Measurements from ENCODE around the gene PXMP4.
A peak's percentile ranks its signal among the peaks of the same experiment; 100 is the strongest.
"Not testable (repeated sequence)": the region's sequence is repeated elsewhere in the genome, so short reads cannot be mapped to it uniquely, and the experiment has no call there.

PXMP4 gene

DNA sequence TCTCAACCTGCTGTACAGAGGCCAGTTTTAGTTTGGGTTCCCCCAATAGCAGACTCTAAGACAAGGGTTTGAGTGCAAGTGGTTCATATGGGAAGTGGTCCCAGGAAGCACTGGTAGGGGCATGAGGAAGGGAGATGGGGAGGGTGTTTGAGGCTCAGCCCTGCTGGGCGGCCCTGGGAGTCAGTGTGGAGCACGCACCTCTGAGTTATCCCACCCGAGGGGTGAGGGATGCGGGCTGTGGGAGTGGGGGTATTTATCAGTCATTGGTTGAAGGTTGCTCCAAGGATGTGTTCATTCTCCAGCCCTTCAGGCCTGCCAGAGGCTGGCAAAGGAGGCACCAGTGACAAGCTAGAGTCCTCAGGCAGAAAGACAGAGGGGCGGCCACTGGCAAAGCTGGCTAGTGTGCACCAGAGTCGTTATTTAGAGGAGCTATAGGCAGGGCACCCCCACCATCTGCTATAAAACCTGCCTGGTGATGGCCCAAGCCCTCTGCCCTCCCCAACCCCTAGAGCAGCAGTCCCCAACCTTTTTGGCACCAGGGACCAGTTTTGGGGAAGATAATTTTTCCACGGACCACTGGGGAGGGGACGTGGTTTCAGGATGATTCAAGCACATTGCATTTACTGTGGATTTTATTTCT is 16.5 kb downstream of the PXMP4 start:
- DNase-seq (ENCODE audit: low read depth in 2 of 2), result no peak

DNA sequence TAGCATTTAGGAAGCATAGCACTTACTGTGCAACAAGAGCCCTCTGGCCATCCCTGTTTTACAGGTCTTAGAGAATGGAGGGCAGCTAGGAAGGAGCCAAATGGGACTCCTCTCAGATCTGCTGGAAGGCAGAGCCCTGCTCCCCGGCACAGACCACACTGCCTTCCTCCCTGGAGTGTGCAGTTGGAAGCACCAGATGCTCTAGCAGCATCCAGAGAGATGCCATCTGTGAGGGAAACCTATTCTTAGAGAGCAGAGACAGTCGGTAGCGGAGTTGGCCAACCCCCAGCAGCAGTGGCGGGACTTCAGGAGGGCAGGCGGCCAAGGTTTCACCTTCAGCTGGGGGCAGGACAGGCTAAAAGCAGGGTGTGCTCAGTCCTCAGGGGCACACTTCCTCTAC is 17.2 kb downstream of the PXMP4 start:
- DNase-seq (ENCODE audit: low read depth in 2 of 2), result no peak

DNA sequence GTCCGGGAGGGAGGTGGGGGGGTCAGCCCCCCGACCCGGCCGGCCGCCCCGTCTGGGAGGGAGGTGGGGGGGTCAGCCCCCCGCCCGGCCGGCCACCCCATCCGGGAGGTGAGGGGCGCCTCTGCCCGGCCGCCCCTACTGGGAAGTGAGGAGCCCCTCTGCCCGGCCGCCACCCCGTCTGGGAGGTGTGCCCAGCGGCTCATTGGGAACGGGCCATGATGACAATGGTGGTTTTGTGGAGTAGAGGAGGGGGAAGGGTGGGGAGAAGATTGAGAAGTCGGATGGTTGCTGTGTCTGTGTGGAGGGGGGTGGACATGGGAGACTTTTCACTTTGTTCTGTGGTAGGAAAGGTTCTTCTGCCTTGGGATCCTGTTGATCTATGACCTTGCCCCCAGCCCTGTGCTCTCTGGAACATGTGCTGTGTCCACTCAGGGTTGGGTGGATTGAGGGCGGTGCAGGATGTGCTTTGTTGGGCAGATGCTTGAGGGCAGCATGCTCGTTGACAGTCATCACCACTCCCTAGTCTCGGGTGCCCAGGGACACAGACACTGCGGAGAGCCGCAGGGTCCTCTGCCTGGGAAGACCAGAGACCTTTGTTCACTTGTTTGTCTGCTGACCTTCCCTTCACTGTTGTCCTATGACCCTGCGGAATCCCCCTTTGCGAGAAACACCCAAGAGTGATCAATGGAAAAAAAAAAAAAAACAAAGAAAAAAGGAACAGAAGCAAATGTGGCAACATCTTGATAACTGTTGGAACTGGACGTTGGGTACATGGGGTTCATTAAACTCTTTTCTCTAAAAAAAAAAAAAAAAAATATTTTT is 18.3 kb downstream of the PXMP4 start:
- no peak for DNase-seq (ENCODE audit: low read depth in 2 of 2)

DNA sequence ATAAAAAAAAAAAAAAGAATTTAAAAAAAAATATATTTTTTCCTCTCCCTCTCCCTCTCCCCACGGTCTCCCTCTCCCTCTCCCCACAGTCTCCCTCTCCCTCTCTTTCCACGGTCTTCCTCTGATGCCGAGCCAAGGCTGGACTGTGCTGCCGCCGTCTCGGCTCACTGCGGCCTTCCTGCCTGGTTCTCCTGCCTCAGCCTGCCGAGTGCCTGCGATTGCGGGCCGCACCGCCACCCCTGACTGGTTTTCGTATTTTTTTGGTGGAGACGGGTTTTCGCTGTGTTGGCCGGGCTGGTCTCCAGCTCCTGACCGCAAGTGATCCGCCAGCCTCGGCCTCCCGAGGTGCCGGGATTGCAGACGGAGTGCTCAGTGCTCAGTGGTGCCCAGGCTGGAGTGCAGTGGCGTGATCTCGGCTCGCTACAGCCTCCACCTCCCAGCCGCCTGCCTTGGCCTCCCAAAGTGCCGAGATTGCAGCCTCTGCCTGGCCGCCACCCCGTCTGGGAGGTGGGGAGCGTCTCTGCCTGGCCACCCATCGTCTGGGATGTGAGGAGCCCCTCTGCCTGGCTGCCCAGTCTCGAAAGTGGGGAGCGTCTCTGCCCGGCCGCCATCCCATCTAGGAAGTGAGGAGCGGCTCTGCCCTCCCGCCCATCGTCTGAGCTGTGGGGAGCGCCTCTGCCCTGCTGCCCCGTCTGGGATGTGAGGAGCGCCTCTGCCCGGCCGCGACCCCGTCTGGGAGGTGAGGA is 19.2 kb downstream of the PXMP4 start:
- not testable (repeated sequence) for DNase-seq (ENCODE audit: low read depth in 2 of 2)

DNA sequence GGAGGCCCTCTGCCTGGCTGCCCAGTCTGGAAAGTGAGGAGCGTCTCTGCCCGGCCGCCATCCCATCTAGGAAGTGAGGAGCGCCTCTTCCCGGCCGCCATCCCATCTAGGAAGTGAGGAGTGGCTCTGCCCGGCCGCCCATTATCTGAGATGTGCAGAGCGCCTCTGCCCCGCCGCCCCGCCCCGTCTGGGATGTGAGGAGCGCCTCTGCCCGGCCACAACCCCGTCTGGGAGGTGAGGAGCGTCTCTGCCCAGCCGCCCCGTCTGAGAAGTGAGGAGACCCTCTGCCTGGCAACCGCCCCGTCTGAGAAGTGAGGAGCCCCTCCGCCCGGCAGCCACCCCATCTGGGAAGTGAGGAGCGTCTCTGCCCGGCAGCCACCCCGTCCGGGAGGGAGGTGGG is 21.1 kb downstream of the PXMP4 start:
- DNase-seq (ENCODE audit: low read depth in 2 of 2), result not testable (repeated sequence)

DNA sequence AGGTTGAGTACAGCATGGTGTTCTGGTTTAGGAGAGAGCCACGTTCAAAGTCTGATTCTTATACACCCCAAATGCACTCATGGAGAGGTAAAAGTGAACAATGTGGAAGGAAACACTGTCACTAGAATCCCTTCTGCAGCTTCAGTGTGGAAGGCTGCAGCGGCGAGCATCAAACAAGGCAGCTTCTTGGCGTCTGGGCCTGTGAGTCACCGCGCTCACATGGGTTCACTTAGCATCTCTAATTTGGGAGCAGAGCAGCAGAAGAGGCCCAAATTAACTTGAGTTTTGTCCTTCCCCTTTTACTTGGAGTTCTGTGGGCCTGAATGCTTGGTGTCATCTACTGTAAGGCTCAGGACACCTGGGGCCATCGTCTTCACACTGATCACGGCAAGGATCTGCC is 23.0 kb downstream of the PXMP4 start:
- DNase-seq (ENCODE audit: low read depth in 2 of 2), result peak; percentile 45 to 54

DNA sequence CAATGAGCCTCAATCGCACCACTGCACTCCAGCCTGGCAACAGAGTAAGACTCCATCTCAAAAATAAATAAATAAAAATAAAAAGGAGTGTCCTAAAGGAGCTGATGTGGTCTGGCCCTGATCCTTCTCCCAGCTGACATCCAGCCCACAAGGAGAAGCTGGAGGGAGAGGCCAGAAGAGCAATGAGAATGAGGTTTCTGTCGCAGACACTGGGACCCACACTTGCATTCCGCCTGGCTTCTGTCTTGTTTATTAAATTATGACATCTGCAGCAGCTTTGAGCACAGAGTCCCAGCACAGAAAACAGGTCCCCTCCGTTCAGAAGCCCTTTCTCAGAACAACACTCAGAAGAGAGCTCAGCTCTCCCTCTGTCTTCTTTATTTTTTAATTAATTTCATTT is 23.7 kb downstream of the PXMP4 start:
- DNase-seq (ENCODE audit: low read depth in 2 of 2), result no peak

DNA sequence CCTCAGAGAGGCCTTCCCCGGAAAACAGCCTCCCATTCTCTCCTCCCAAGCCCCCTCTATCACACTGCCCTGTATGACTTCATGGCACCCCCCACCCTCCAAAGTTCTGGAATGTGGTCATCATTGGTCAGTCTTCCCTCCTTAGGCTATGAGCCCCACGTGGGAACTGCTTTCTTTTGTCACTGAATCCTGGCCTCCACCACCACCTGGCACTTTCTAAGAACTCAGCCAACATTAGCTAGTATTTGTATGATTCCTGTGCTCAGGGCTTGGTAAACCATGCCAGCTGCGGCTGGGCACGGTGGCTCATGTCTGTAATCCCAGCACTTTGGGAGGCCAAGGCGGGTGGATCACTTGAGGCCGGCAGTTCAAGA is 25.5 kb downstream of the PXMP4 start:
- DNase-seq (ENCODE audit: low read depth in 2 of 2), result no peak

DNA sequence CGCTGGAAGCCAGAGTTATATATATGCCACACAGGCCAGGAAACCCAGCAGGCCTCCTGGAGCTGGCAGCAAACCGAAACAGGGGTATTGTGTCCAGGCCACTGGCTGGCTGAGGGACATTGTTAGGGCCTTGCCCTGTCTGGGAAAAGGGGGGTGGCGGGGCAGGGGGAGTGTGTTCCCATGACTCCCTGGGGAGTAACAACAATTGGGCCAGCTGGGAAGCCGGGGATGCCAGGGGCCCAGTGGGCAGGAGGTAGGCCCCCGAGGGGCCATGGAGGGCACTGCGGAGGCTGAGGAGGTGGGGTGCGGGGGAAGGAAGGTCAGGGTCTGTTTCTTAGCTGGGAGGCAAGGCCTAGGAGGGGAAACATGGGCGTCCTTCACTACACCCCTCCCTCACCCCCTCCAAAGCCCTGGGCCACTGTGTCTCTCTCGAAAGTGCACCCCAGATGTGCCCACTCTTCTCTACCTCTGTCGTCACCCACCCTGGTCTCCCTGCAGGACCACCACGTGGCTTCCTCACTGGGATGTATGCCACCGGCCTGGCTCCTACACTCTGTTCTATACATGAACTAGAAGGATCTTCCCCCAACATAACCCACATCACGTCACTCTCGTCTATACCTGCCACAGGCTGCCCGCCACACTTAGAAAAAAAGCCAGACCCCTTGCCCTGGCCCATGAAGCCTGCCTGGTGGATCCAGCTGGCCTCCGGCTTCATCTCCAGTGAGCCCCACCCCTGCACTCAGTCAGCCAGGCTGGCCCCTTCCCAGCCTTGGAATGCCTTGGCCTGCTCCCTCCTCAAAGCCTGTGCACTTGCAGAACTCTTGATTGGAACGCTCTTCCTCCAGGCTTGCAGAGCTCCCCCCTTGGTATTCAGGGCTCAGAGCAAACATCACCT is 26.1 kb downstream of the PXMP4 start:
- no peak for DNase-seq (ENCODE audit: low read depth in 2 of 2)

DNA sequence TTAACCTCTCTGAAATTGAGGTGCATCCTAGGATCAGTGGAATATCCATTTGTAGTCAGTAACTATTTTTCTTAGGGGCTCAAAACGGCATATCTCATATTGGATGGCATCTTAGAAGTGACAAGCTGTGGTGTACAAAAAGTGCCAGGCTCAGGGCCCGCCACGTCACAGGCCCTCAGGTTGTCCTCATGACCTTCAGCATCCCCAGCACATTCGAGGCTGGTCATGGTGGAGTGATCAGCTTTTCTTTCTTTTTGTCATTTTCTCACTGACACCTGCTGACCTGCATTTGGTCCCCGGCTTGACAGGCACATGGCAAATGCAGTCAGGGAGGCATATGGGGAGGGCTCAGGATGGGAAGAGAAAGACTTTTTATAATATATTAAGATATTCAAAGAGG is 26.8 kb downstream of the PXMP4 start:
- DNase-seq (ENCODE audit: low read depth in 2 of 2), result no peak

DNA sequence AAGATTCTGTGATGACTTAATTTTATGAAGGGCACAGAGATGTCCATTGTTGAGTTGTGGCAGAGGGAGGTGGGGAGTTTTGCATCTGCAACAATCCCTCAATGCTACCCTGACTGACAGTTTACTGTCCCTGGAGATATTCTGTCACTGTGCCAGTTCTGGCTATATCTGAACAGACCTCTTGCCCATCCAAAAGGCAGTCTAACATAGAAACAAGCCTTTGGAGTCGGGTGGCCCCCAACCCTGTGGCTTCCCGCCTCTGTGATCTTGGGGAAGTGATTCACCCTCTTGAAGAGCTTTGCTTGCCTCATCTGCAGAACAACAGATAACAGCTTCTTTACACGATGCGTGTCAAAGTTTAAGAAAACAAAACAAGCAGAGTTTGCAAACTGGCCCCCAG is 30.1 kb downstream of the PXMP4 start:
- no peak for DNase-seq (ENCODE audit: low read depth in 2 of 2)

DNA sequence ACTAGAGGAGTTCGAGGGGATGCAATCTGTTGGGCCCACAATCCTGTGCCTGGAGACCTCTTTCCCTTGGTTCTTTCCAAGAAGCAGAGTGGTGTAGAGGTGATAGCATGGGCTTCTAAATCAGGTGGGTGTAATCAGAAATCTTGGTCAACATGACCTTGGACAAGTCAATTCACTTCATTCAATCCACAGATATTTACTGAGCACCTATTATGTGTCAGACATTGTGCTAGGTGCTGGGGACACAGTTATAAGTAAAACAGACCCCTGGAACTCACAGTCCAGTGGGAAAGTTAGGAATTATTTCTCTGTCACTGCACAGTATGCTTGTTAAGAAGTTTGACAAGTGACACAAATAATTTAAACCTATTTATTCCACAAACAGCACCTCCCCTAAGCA is 30.6 kb downstream of the PXMP4 start:
- DNase-seq (ENCODE audit: low read depth in 2 of 2), result no peak

DNA sequence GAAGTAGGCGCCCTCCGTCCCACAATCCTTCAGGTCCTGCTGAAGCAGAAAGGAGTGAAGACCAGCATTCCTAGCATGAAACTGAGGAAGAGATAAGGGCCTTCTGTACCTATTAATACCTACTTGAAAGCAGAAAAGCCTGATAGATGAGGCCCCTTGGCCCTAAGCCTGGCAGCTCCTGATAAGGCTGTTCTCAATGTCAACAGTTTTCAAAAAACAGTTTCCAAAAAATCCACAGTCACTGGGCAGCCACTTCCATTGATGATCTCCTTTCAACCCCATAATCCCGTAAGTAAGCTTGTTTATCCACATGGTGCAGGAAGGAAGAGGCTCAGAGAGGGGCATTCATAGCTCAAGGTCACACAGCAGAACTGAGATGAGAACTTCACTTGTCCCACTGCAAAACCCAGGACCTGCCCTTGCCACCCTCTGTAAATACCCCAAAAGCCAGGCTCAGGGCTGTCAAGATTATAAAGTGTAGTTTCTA is 31.1 kb downstream of the PXMP4 start:
- no peak for DNase-seq (ENCODE audit: low read depth in 2 of 2)

DNA sequence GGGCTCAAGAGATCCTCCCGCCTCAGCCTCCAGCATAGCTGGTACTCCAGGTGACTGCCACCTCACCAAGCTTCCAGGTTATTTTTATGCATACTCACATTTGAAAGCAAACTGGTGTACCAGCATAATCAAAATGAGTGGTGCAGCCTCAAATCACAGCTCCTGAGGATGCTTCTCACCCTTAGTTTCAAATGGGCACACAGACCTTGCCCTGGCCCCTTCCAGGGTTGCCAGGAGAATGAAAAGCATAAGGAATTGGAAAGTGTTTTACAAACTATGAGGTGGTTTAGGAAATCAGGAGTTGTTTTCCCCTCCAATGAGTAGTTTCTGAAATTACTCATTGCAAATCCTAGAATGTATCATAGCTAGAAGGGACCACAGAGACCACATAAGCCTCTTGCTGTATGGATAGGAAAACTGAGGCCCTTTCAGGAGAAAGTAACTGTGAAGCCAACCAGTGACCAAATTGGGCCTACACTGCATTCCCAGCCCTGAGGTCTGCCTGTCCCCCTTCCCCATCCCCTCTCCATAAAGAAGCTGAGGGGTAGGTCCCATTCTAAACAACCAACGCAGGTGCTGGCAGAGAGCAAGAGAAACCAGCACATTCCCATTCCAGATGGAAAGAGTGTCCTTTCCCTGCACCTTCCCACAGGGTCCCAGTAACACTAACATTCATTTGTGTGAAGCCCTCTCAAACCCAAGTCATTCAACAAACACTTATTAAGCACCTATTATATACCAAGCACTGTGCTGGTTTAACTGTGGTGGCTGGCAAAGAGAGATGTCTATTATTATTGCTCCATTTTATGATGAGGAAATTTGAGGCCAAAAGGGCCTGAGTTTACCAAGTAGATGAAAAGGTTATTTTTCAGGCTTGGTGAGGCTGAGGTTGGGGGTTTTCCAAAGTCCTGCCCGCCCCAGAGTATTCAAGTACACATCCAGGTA is 31.8 kb downstream of the PXMP4 start:
- no peak for DNase-seq (ENCODE audit: low read depth in 2 of 2)

DNA sequence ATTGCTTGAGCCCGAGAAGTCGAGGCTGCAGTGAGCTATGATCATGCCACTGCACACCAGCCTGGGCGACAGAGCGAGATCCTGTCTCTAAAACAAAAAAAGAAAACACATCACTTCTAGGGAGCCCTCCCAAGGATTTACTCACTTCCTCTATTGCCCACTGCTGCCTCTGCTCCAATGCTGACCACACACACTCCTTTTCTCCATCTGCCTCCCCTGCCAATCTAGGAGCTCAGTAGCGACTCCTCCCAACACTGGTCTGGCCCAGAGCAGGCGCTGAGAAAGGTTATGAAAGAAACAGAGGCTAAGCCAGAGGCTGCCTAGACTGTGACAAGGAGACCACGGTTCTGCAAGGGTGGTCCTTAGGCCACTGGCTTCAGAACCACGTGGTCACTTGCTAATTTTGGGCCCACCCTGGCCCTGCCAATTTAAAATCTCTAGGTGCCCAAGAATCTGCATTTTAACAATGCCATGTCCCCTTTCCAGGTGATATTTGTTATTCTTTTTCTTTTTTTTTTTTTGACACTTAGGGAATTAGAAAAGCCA is 32.7 kb downstream of the PXMP4 start:
- no peak for DNase-seq (ENCODE audit: low read depth in 2 of 2)

DNA sequence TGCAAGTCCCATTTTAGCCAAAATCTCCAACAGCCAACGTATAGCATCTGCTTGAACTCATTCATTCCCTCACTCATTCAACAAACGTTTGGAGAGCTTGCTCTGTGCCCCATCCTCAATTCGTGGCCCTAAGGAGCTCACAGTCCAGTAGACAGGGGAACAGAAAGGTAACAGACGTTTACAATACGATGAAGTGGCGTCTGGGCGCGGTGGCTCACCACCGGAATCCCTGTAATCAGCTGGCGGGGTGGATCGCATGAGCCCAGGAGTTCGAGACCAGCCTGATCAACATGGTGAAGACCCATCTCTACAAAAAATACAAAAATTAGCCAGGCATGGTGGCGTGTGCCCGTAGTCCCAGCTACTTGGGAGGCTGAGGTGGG is 33.1 kb downstream of the PXMP4 start:
- no peak for DNase-seq (ENCODE audit: low read depth in 2 of 2)

DNA sequence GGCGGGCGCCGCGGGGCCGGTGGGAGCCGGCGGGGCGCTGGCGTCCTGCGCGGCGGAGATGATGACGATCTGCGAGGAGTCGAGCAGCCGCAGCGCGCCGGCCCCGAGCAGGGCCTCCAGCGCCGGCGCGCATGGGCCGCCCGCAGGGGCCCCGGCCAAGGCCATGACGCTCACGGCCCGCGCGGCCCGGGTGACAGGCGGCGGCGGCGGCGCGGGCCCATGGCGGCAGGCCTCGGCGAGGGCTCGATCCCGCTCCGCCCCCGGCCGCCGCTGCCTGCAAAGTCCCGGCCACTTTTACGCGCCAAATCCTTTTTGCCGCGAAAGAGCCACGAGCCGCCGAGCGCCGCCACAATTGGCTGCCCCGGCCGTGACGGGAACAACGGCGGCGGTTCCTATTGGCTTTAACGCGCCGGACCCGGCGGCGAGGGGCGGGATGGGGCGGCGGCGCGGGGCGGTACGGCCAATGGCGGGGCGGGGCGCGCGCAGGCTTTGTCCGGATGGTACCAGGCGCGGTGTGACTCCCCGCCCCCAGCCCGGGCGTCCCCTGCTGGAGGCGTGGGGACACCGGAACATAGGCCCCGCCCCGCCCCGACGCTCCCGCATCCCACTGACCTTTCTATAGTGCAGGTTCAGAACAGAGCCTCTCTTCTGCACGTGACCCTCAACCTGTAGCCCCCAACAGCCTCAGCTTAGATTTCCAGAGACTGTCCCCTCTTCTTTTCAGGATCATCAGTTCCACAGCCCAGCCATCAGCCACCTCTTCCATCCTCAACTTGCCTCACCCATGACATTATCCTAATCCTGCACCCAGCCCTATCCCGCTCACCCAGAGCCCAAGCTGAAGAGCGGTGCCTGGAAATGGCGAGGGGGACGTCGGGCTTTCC is 33.8 kb downstream of the PXMP4 start, which contains the start of gene E2F1:
TSS of gene E2F1 (minus strand) at position 286 of the 884 bp plus-strand sequence. CDS start at position 165, 121 bp downstream.
- DNase-seq (ENCODE audit: low read depth in 2 of 2), result peak; percentile 74 to 76

DNA sequence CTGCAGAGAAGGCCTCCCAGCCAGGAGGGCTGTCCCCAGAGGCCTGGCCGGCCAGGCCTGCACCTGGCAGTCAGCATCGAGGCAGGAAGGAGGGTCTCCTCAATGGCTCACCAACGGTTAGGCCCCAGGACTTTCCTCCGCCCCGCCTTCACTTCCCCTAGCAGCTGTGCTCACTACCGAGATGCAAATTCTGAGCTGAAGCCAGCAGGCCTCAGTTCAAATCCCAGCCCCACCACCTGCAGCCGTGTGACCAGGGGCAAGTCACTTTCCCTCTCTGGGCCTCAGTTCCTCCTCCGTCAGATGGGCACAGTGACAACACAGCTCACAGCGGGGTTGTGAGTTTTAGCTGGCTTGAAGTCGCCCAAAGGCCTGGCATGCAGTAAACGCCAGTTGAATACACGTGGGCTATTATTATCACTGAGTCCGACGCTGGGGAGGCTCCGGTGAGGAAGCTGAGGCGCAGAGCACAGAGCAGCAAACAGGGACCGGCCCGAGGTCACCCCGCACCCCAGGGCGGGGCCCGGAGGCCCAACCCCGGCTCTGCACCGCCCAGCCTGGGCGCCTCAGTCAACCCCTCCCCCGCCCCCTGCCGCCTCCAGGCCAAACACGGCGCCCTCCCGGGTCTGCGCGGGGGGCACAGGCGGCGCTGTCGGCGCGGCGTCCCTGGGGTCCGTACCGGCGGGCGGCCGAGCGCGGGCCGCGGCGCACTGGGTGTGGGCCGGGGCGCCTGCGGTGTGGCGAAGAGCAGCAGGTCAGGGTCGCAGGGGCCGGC is 34.6 kb downstream of the PXMP4 start:
- no peak for DNase-seq (ENCODE audit: low read depth in 2 of 2)
